GM18517 (cell line): ENCODE data around the gene PYCR2.
"Not testable (repeated sequence)": the region's sequence is repeated elsewhere in the genome, so short reads cannot be mapped to it uniquely, and the experiment has no call there.

Experiments used
- ATAC-seq: cut with Tn5 transposase; IDR thresholded peaks from one replicate; pipeline ENCODE4 v1.9.1; 2021; ENCODE audit warnings: mild to moderate bottlenecking, moderate library complexity; ENCODE audit not compliant: unreplicated experiment

Gene PYCR2

GRCh38 chr1:225943582-225943981 lies 19.5 kb upstream of the PYCR2 start:
- no peak for ATAC-seq

- peak; percentile 86 for ATAC-seq
Measured at GRCh38 chr1:225942574-225942973, 18.5 kb upstream of the PYCR2 start.

- ATAC-seq = no peak
Measured at GRCh38 chr1:225941942-225942222, 17.8 kb upstream of the PYCR2 start.

- no peak for ATAC-seq
Measured at GRCh38 chr1:225941187-225941941, 17.3 kb upstream of the PYCR2 start, which contains the start of gene LEFTY2. LEFTY2 (minus strand) TSS chr1:225941220; CDS start chr1:225941140, 80 bp downstream.

- ATAC-seq = no peak
Measured at GRCh38 chr1:225940385-225941151, 16.5 kb upstream of the PYCR2 start.

- ATAC-seq = not testable (repeated sequence)
Measured at GRCh38 chr1:225939939-225940310, 15.9 kb upstream of the PYCR2 start.

GRCh38 chr1:225939097-225939938 lies 15.3 kb upstream of the PYCR2 start:
- ATAC-seq = not testable (repeated sequence)

- ATAC-seq = no peak
Measured at GRCh38 chr1:225937048-225937968, 13.3 kb upstream of the PYCR2 start.

GRCh38 chr1:225936523-225936922 lies 12.5 kb upstream of the PYCR2 start:
- ATAC-seq = no peak

DNA sequence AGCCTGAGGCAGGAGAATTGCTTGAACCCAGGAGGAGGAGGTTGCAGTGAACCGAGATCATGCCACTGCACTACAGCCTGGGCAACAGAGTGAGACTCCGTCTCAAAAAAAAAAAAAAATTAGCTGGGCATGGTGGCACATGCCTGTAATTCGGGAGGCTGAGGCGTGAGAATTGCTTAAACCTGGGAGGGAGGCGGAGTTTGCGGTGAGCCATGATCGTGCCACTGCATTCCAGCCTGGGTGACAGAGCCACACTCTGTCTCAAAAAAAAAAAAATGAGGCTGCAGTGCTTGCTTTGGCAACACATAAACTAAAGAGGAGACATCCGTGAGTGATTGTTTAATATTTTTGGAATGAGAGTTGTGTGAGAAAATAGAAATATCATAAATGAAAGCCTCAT lies 12.0 kb upstream of the PYCR2 start:
- not testable (repeated sequence) for ATAC-seq

GRCh38 chr1:225934711-225935110 lies 10.7 kb upstream of the PYCR2 start:
- no peak for ATAC-seq

DNA sequence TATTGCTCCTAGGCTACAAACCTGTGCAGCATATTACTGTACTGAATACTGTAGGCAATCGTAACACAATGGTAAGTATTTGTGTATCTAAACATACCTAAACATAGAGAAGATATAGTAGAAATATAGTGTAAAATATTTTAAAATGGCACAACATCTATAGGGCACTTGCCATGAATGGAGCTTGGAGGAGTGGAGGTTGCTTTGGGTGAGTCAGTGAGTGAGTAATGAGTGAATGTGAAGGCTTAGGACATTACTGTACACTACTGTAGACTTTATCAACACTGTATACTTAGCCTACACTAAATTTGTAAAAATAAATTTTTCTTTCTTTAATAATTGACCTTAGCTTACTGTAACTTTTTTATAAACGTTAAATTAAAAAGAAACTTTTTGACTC lies 9.0 kb upstream of the PYCR2 start:
- no peak for ATAC-seq

DNA sequence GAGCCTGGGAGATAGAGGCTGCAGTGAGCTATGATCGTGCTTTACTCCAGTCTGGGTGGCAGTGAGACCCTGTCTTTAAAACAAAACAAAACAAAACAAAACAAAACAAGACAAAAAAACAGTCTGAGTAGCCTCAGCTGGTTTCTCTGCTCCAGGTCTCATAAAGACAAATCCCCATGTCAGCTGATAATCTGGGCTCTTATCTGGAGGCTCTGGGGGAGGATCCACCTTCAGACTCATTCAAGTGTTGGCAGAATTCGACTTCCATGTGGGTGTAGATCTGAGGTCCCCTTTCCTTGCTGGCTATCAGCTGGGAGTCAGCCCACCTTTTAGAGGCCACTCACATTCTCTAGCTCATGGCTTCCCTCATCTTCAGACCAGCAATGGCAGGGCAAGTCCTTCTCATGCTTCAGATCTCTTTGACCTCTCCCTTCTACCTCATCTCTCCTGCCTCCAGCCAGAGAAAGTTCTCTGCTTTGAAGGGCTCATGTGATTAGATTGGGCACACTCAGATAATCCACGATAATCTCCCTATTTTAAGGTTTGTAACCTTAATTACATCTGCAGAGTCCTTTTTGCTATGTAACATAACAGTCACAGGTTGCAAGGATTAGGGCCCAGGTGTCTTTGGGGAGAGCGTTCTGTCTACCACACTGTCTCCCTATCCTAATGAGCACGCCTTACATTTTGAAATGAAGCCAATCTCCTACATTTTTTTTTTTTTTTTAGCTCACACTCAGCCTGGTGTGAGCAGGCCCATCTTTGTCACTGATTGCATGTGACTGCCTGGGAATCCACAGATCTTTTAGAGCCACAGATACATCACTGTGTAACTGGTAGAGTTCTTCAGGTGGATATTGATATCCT lies 7.5 kb upstream of the PYCR2 start:
- ATAC-seq = no peak

DNA sequence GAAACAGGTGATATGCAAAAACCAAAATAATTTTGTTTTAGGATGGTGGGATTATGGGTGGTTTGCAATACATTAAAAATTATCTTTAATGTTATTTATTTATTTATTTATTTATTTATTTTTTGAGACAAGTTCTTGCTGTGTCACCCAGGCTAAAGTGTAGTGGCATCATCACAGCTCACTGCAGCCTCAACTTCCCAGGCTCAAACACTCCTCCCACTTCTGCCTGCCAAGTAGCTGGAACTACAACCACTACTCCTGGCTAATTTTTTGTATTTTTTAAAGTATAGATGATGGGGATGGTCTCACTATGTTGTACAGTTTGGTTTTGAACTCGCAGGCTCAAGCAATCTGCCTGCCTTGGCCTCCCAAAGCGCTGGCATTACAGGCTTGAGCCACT lies 6.5 kb upstream of the PYCR2 start:
- no peak for ATAC-seq

- ATAC-seq = not testable (repeated sequence)
Measured at GRCh38 chr1:225929462-225929861, 5.4 kb upstream of the PYCR2 start.

- no peak for ATAC-seq
Measured at GRCh38 chr1:225928186-225929175, 4.4 kb upstream of the PYCR2 start.

DNA sequence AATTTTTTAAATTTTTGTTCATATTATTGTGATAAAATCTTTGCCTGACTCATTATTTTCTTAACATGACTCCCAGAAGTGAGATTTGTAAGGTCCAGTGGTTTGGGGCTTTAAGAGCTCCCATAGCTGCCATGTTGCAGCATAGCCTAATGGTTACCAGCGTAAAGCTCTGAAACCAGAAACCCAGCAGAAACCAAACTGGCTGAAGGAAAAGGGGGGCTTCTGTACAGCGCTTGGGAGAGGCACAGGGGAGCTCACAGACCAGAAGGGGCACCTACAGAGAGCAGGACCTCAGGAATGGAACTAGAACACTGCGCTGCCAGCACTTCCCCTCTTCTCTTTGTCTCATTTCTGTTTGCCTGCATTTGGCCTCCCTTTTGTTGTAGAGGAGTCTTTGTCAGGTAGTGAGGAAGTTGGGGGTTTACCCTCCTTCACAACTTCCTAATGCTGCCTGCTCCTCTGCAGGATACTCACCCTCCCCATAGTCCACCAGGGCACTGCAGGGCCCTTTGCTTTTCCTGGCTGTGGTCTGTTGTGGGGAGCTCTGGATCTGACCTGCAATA lies 2.6 kb upstream of the PYCR2 start:
- no peak for ATAC-seq

DNA sequence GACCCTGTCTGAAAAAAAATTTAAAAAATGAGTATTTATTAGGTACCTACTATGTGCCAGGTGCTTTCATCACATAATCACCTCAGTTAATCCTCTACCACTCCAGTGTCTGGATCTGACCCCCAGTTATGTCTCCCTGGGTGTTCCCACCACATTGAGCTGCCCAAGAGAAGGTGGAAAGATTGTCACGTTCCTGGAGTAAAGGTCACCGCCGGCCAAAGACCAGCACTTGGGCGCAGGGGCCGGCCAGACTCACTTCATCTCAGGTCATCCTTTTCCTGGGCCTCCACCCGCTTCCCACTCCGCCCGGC lies 714 bp downstream of the PYCR2 start:
- ATAC-seq = no peak
